Stimulated activated CD4-positive, alpha-beta T cell treated with anti-CD3 and anti-CD28 coated beads, TNF-alpha, amount 100 ng/mL, for 1 hour (primary cell): ENCODE measurements around the gene MYH10.

ENCODE experiments used
- DNase-seq, 3 donors: peaks; one replicate each; pipeline ENCODE4 v3.0.0-alpha.2; 2020; ENCODE audit warnings: low read depth in 3 of 3, low spot score in 1 of 3

MYH10 gene

DNA sequence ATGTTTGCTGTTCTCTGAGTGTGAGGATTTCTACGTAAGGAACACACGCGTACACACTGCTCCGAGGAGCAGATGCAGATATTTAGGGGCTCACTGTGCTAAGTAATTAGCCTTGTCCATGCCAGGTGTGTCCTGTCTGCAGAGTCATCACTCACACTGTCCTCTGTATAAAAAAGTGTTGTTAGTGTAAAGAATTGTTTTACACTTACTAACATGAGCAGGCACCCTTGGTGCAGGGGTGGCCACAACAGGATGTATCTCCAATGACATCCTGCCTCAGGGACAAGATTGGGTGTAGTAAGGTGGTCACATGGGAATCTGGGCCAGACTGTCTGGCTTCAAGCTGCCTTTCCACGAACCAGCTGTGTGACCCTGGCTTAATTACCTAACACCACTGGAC, 130.9 kb downstream of the MYH10 start:
- DNase-seq = no peak

DNA sequence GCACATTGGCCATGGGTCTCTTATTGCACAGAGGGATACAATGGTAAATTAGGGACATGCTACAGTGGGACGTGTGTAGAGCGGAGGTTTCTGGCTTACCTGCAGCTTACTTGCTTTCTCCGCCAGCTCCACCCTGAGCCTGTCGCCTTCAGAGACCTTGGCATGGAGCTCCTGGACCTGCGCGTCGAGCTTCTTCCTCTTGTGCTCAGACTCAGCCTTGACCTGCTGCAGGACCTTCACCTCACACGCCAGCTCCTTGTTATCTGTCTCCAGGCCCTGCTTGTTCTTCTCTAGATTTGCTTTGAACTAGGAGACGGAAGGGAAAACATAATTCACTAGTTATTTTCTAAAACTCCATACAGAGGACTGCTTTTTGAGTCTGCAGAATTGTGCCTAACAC, 131.4 kb downstream of the MYH10 start:
- no peak for DNase-seq

DNA sequence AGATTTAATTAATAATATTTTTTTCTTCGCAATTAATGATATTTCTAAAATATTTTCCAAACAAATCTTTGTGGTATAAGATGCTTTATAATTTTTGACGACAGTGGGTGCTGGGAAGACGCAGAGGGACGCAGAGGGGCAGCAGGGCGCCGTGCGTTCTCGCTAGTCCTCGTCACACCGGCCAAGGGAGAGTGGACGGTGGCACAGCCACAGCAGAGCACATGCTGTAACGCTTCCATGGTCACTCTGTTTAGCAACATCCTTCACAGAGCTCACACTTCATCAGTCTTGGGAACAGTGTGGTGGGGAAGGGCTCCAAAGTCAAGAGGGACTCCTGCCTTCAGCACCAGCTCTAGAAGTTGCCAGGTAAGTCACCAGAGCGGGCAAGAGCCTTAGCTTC, 134.4 kb downstream of the MYH10 start:
- no peak for DNase-seq

DNA sequence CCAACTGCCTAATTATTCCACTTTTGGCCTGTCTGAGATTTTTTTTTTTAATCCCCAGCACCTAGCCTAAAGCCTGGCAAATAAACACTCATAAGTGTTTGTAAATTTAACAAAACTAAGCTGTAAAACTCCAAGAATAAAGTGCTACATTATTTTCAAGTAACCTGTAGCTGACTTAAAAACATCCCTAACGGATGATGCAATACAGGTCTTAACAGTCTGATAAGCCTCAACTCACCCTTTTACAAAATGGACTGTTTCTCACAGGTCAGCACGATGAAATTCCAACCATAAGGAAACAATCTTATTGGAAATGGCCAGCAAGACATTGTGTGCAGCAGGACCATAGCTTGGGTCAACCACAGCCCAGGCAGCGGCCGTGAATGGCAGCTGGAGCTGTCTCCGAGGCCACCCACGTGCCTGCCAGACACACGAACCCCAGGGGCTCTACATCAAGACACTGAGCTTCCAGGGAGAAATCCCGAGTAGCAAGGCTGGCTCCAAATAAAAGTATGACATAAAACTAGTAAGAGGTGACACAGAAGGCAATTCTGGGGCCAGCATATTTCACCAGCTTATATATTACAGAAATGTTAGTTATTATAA, 135.9 kb downstream of the MYH10 start:
- DNase-seq = no peak

DNA sequence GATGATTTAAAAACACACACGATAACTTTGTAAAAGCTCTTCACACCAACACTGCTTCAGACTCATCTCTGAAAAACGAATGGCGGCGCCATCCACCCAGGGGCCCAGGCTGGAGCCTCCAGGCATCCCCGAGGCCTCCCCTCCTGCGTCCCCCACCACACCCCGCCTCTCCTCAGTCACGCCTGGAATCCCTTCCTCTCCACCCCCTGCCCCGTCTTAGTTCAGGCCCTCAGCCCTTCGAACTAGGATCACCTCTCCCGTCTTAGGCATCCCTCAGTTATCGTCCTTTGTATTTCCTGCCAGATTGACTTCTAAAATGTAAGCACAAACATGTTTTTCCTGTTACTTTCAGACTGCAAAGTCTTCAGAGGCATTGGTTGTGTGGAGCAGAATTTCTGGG, 136.5 kb downstream of the MYH10 start:
- no peak for DNase-seq

DNA sequence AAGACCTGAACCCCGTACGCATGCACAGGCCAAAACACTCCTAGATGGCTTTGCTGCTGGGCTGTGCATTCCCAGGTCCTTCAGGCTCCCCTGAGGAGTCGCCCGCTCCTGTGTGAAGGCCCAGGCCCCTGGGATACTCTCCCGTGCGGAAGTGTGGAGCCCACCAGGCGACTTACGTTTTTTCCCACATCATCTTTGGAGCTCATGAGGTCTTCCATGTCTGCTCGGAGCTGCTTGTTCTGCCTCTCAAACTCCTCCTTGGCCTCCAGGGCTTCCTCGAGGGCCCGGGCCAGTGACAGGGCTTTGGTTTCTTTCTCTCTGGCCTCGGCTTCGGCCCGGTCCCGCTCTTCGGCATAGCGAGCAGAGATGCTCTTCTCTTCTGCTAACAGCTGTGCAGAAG, 138.4 kb downstream of the MYH10 start:
- no peak for DNase-seq

DNA sequence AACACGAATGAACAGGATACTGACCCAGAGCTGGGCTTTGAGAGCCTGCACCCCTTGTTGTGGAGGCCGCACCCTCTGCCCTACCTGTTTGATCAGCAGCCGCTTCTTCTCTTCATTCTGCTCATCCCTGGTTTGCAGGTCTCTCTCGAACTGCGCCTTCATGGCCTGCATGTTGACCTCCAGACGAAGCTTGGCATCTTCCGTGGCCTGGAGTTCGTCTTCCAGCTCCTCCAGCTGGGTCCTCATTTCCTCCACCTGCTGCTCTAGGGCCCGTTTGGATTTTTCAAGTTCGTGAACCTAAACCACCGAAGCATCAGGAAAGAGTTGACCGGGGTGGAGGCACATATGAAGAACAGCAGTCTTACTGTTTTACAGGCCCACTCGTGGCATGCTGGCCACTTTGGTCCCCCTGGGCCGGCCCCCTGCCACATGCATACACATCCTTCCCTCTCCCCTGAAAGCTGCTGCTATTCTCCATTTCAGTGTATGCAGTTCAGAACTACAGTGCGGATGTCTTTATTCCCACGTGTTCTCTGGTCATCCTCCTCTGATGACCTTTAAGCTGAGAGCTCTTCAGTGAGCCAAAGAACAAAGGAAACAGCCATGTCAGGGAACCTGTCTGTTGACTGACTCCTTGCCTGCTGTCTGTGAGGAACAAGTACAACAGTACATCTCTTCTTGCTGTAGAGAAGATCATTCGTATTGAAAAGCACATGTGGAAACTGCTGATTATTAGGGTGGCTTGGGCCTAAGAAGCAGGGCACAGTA, 140.1 kb downstream of the MYH10 start:
- DNase-seq = no peak

DNA sequence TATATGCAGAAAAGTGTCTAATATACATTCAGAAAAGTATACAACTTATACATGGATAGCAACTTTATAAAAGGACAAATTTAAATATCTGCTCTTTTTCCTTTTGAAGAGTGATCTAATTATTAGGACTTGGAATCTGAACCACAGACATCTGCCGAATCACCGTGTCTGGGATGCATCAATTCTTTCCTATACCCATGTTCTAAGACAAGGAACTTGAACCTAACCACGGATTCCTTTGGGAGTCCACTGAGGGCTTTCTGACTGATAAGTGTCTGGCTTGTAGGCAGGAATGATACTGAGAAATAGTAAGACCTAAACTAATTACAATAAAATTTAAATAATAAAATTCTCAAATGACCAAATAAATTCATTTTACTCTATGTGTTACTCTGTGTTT, 140.7 kb downstream of the MYH10 start:
- no peak for DNase-seq

DNA sequence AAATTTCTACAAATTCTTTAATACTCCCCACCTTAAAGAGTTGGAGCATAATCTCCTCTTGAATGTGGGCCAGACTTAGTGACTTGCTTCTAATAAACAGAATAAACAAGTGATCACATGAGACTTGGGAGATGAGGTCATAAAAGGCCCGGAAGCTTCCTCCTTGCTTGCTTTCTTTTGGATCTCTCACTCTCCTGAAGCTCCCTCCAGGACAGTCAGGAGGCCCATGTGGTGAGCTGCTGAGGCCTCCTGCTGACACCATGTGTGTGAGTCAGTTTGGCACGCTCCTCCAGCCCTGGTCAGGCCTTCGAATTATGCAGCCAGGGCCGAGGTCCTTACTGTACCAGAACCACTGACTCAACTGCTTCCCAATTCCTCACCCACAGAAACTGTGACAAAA, 141.6 kb downstream of the MYH10 start:
- DNase-seq = no peak

DNA sequence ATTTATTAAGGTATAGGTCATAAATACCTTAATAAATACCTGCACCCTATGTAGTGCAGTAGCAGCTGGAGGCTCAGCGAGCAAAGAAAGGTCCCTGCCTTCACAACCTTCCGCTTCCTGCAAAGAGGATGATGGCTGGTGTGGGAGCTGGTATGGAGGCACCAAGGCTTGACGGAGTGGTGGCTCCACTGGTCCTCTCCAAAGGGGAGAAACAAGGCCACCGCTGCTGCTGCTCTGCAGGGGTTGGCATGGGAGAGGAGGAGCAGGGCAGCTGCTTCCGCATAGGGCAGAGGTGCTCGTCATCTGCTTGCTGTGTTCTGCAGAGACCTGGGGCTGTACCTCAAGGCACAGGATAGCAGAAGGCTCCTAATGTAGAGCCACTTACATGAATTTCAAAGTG, 142.0 kb downstream of the MYH10 start:
- DNase-seq = no peak

DNA sequence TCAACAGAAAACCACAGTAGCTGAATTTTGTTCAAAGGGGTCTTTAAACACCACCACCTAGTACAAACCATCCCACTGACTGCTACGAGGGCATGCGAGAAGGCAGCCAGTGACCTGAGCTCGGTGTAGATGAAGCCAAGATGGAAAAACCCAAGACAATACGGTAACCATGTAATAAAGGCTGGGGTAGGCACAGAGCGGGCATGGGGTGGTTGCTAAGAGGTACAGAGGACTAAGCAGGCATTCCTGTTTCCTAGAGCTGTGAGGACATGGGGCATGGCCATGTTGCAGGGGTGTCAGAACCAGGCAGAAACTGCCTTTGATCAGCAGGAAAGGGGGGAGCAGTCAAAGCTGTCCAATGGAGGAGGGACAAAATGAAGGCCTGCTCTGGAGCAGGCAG, 142.8 kb downstream of the MYH10 start:
- DNase-seq = no peak

DNA sequence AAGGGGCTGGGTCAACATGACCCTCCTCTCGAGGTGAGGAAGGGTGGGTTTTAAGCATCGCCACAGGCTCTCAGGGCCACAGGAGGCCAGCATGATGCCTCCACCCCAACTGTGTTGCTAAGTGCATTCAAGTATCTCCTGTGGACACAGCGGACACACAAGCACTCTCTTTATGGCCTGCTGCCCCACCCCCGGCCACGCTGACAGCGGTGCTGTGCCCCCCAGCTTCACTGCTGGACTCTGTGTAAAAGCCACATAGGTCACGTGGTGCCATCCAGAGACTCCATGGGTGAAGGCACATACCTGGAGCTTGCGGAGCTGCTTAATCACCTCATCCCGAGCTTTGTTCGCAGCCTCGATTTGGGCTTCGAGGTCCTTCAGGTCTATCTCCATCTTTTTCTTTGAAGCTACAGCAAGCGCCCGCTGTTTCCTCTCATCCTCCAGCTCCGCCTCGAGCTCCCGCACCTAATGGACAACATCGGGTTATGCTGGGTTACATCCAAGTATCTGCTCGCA, 143.3 kb downstream of the MYH10 start:
- DNase-seq = no peak

DNA sequence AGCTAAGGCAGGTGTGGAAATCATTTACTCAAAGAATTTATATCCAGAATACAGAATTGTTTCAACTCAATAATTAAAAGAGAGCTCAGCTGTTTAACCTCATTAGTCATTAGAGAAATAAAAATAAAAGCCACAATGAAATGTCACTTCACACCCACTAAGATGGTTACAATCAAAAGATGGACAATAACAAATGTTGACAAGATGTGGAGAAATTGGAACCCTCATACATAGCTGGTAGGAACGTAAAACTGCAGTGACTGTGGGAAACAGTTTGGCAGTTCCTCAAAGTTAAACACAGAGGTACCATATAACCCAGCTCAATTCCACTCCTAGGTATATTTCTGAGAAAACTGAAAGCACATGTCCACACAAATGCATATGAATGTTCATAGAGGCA, 145.0 kb downstream of the MYH10 start:
- no peak for DNase-seq

DNA sequence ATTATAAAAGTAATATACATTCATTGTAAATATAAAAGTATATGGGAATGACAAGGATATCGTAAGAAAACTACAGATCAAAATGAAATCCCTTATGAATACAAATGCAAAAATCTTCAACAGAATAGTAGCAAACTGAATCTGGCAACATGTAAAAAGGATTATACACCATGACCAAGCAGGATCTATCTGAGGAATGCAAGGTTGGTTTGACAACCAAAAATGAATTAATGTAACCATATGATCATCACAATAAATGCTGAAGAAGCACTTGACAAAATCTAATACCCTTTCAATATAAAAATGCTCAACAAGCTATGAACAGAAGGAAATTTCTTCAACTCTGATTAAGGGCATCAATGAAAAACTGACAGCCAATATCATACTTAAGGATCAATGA, 146.1 kb downstream of the MYH10 start:
- no peak for DNase-seq

DNA sequence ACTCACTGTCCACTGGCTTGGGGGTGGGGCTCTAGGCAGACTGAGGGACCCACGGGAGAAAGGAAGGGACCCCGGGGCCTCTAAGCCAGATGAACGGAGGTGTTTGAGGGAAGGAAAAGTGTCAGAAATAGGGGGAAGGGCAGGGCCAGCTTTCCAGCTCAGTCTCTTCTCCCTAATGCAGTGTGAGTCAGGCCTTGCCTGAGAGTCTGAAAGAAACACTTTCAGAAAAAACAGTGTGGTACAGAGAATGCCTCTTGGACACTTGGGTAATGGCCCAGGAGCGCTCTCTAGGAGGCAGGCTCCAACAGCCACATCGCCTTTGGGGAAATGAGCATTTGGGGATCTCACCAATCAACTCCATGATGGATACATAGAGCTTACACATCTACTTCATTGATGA, 148.0 kb downstream of the MYH10 start:
- no peak for DNase-seq

DNA sequence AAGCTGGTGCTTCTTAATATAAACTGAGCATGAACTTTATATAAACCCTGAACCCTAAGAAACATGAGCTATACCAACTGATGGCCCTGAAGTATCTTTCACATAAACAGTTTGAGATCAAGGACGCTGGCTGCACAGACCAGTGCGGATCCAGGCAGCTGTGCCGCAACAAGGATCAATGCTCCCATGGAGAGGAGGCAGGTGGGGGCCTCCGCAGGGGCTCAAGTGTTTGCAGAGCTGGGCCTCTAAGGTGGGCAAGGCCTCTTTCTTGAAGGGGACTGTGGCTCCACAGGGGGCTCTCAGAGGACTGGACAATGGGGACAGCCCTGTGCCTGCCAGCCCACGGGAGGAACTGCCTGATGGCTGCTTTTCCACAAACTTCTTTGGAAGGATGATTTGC, 148.8 kb downstream of the MYH10 start:
- no peak for DNase-seq

DNA sequence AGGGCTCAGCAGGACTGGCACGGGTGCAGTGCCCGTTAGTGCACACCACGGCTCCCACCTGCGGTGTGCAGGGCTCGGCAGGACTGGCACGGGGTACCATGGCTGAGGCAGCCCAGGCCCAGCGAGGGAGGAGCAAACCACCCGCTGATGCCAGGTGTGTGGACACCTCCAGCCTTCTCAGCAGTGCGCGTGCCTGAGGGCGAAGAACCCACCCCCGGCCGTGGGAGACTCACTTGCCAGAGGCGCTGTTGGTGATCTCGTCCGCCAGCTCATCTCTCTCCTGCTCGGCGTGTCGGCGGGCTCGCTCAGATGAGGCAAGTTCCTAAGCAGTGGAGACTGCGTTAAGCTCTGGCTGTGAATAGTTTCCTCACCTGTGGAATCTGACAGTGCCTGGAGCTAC, 149.4 kb downstream of the MYH10 start:
- no peak for DNase-seq

DNA sequence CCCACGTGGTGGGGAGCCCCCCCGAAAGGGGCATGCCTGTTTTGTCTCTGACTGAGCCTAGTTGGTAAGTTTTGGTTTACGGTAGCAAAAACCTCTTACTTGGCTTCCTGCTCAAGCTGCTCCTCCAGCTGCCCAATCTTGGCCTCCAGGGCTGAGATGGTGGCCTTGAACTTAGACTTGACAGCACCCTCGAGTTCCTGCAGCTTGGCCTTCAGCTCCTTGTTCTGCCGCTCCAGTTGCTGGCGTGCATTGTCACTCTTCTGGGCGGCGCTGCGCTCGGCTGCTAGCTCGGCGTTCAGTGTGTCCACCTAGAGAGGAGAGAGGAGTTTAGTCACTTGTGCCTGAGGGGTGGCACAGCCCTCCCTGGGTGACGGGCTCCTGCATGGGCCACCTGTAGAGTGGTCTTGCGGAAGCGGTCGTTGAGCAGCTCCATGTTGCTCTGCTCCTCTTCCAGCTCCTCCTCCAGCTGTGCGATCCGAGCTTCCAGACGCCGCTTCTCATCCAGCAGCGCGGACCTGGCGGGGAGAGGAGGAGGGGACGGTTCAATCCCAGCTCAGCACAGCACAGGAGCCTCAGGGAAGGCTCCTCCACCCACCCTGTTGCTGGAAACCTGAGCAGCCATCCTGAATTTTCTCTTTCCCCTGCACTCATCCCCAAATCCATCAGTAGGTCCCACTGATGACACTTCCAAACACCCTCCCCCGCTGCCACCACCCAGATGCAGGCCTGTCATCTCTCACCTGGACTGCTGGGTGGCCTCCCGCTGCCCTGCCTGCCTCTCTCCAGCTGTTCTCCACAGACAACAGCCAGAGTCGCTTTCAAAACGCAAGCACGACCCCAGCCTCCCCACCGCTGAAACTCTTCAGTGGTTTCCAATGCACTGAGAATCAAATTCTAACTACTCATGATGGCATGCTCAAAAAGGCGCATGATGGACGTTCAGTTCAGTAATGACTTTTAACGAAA, 150.2 kb downstream of the MYH10 start:
- DNase-seq = no peak

DNA sequence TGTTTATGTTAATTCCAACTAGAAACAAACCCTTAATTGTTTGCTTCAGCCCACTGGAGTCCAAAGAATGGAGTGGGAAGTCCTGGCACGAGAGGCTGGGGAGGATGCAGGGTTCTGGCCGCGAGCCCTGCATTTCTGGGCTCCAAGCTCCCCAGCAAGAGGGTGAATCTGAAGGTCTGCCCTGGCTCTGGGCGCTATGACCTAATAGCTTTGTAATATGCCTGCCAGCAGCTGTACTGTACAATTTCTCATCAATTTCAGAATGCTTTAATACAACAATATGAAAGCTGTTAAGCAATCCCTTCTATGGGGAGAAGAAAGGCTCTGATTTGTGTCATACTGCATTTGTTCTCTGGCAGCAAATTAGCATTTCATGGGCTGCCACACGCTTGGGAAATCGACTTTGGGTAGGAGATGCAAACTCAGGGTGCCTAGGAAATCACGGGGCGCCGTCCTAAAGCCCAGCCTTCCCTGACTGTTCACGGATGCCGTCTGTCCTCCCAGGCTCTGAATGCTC, 151.0 kb downstream of the MYH10 start:
- DNase-seq = no peak

DNA sequence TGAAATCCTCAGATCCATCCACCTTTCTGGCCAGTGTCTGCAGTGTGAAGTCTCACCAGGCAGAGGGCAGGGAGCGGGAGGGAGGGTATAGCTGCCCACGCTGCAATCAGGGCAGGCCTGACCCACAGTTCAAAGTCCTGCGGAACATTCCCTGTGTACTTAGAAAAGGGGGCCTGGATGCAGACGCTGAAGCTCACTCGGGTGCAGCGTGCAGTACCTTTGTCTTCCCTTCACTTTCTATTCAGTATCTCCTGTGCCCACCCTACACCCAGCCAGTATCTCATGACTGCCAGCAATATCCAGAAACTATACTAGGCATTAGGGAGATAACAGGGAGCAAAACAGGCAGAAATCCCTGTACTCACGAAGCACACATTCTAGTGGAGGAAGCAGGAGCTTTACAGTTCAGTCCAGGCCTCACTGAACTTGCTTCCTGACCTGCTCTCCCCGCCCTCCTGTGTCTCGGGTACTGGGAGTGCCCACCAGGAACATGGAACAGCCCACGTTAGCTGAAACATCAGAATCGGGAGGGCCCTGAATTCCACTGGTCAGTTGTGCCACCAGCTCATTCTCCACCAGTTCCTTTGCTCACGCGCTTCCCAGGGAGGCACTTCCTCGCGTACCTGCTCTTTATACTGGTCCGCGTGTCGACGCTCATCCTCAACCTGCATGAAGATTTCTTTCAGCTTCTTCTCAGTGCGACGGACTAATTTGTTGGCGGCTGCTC, 152.6 kb downstream of the MYH10 start:
- DNase-seq = no peak

DNA sequence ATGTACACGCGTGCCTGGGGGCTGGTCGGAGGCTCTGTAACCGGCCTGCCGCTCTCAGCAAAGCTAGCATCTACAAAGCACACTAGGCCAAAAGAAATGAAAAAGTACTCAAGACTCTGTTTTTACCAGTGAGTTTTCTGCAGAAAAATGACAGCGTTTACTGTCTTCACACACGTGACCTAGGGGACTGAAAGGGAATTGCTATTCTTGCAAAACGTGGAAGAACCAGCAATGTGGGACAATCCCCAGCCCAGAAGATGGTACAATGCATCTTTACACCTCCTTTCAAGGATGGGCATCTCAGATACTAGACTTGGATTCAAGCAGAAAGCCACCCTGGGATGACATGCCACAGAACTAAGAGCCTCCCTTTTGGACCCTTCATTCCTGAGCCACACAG, 153.4 kb downstream of the MYH10 start:
- no peak for DNase-seq
